DMS153 (cell line): ENCODE results near the gene PPIP5K2.
A peak's percentile ranks its signal among the peaks of the same experiment; 100 is the strongest.
"Not testable (repeated sequence)": the region's sequence is repeated elsewhere in the genome, so short reads cannot be mapped to it uniquely, and the experiment has no call there.

Experiments used
- DNase-seq: peaks from one replicate; lab custom pipeline; 2025; lab: John Stamatoyannopoulos, UW

PPIP5K2 gene

GRCh38 chr5:103122242-103122641 lies 2.1 kb downstream of the PPIP5K2 start:
- DNase-seq, result no peak

- DNase-seq, result no peak
These were observed 6.5 kb downstream of the PPIP5K2 start for GRCh38 chr5:103126557-103126956.

- DNase-seq, result no peak
These were observed 7.3 kb downstream of the PPIP5K2 start for GRCh38 chr5:103127292-103127817.

- no peak for DNase-seq
These were observed 8.1 kb downstream of the PPIP5K2 start for GRCh38 chr5:103128202-103128601.

- DNase-seq, result no peak
These were observed 12.6 kb downstream of the PPIP5K2 start for GRCh38 chr5:103132684-103133083.

GRCh38 chr5:103133231-103133630 lies 13.1 kb downstream of the PPIP5K2 start:
- DNase-seq, result no peak

GRCh38 chr5:103135461-103135860 lies 15.4 kb downstream of the PPIP5K2 start:
- DNase-seq, result no peak

GRCh38 chr5:103138202-103138690 lies 18.1 kb downstream of the PPIP5K2 start:
- no peak for DNase-seq

GRCh38 chr5:103139264-103139865 lies 19.3 kb downstream of the PPIP5K2 start:
- DNase-seq, result peak; percentile 1

GRCh38 chr5:103142132-103142531 lies 22.0 kb downstream of the PPIP5K2 start:
- not testable (repeated sequence) for DNase-seq

GRCh38 chr5:103145196-103145595 lies 25.1 kb downstream of the PPIP5K2 start:
- no peak for DNase-seq

- no peak for DNase-seq
These were observed 28.1 kb downstream of the PPIP5K2 start for GRCh38 chr5:103148213-103148612.

- DNase-seq, result no peak
These were observed 31.1 kb downstream of the PPIP5K2 start for GRCh38 chr5:103151156-103151555.

GRCh38 chr5:103166706-103167105 lies 46.6 kb downstream of the PPIP5K2 start:
- no peak for DNase-seq

- DNase-seq, result no peak
These were observed 54.0 kb downstream of the PPIP5K2 start for GRCh38 chr5:103174147-103174546.

GRCh38 chr5:103177543-103177942 lies 57.4 kb downstream of the PPIP5K2 start:
- no peak for DNase-seq

GRCh38 chr5:103178167-103178566 lies 58.1 kb downstream of the PPIP5K2 start:
- no peak for DNase-seq

GRCh38 chr5:103186152-103186551 lies 66.1 kb downstream of the PPIP5K2 start:
- no peak for DNase-seq

- DNase-seq, result no peak
These were observed 68.3 kb downstream of the PPIP5K2 start for GRCh38 chr5:103188436-103188835.

GRCh38 chr5:103203226-103203625 lies 83.1 kb downstream of the PPIP5K2 start:
- no peak for DNase-seq

GRCh38 chr5:103204990-103205389 lies 84.9 kb downstream of the PPIP5K2 start:
- DNase-seq, result not testable (repeated sequence)

- no peak for DNase-seq
These were observed 86.0 kb downstream of the PPIP5K2 start for GRCh38 chr5:103205991-103206700.

- no peak for DNase-seq
These were observed 86.9 kb downstream of the PPIP5K2 start for GRCh38 chr5:103207011-103207410.
